Activated CD8-positive, alpha-beta memory T cell treated with anti-CD3 and anti-CD28 coated beads, Interleukin-2, amount 50 U/mL, for 24 hours (primary cell): ENCODE results near the gene PRR27.

Experiments used
- DNase-seq: peaks from one replicate; pipeline ENCODE4 v3.0.0-alpha.2; 2020; ENCODE audit errors: extremely low read depth

The PRR27 gene

GRCh38 chr4:70153937-70154336 is at the start of gene PRR27:
Gene PRR27, plus strand, starts transcription at chr4:70154237. Its CDS starts 139 bp downstream, at chr4:70154376.
- no peak for DNase-seq

- DNase-seq = no peak
Measured at GRCh38 chr4:70110917-70111316, 43.1 kb upstream of the PRR27 start.

- no peak for DNase-seq
Measured at GRCh38 chr4:70113656-70114055, 40.4 kb upstream of the PRR27 start.

GRCh38 chr4:70114096-70114495 is 39.9 kb upstream of the PRR27 start:
- no peak for DNase-seq

- no peak for DNase-seq
Measured at GRCh38 chr4:70120323-70120722, 33.7 kb upstream of the PRR27 start.

- no peak for DNase-seq
Measured at GRCh38 chr4:70133473-70133872, 20.6 kb upstream of the PRR27 start.

GRCh38 chr4:70138751-70139150 is 15.3 kb upstream of the PRR27 start:
- DNase-seq = no peak

GRCh38 chr4:70151271-70151670 is 2.8 kb upstream of the PRR27 start:
- DNase-seq = no peak

- DNase-seq = no peak
Measured at GRCh38 chr4:70152088-70152487, 1.9 kb upstream of the PRR27 start.

GRCh38 chr4:70158576-70158975 is 4.5 kb downstream of the PRR27 start:
- no peak for DNase-seq

- DNase-seq = no peak
Measured at GRCh38 chr4:70177090-70177489, 23.1 kb downstream of the PRR27 start.

- no peak for DNase-seq
Measured at GRCh38 chr4:70178075-70178660, 24.1 kb downstream of the PRR27 start.

GRCh38 chr4:70179811-70180210 is 25.8 kb downstream of the PRR27 start:
- DNase-seq = no peak

- DNase-seq = no peak
Measured at GRCh38 chr4:70181864-70182263, 27.8 kb downstream of the PRR27 start.

GRCh38 chr4:70182517-70183167 is 28.6 kb downstream of the PRR27 start:
- no peak for DNase-seq

GRCh38 chr4:70183168-70183939 is 29.3 kb downstream of the PRR27 start:
- no peak for DNase-seq

GRCh38 chr4:70183940-70184246 is 29.9 kb downstream of the PRR27 start:
- no peak for DNase-seq

GRCh38 chr4:70187216-70187615 is 33.2 kb downstream of the PRR27 start:
- DNase-seq = no peak

- no peak for DNase-seq
Measured at GRCh38 chr4:70190579-70190978, 36.5 kb downstream of the PRR27 start.

GRCh38 chr4:70191647-70192046 is 37.6 kb downstream of the PRR27 start:
- DNase-seq = no peak

- no peak for DNase-seq
Measured at GRCh38 chr4:70192895-70193294, 38.9 kb downstream of the PRR27 start.

- DNase-seq = no peak
Measured at GRCh38 chr4:70195425-70195824, 41.4 kb downstream of the PRR27 start, which contains the start of gene ODAM. Gene ODAM, plus strand, starts transcription at chr4:70195725. Its CDS starts 819 bp downstream, at chr4:70196544.

GRCh38 chr4:70196857-70197256 is 42.8 kb downstream of the PRR27 start:
- DNase-seq = no peak
